ENCODE results near the gene KRTCAP3. TPM values are rescaled to one million over a fixed set of nuclear protein-coding genes. Genes with fewer than 3 reads are reported as not detected.

KRTCAP3 gene
- total RNA-seq = not detected in 2 replicates

GRCh38 chr2:27441958-27442919 is at the start of gene KRTCAP3:
Gene KRTCAP3, plus strand, starts transcription at chr2:27442381. Its CDS starts 32 bp downstream, at chr2:27442413.

GRCh38 chr2:27409321-27410073 is 32.7 kb upstream of the KRTCAP3 start, which contains the start of gene PPM1G:
Gene PPM1G, minus strand, starts transcription at chr2:27409591. Its CDS starts 169 bp downstream, at chr2:27409422.

GRCh38 chr2:27428213-27428977 is 13.8 kb upstream of the KRTCAP3 start, which contains the start of gene NRBP1:
Gene NRBP1, plus strand, starts transcription at chr2:27428631. Its CDS starts 4,643 bp downstream, at chr2:27433274.

GRCh38 chr2:27489498-27490397 is 47.6 kb downstream of the KRTCAP3 start, which contains the start of gene IFT172:
Gene IFT172, minus strand, starts transcription at chr2:27489743. Its CDS starts 90 bp downstream, at chr2:27489653.

Other genes starting within 250 kb of the KRTCAP3 start
- gene ATRAID, start 230.3 kb upstream of the KRTCAP3 start, total RNA-seq = 131 and 156 TPM in 2 replicates
- 34.3 and 65.7 TPM in 2 replicates for gene SLC5A6, start 230.1 kb upstream of the KRTCAP3 start, total RNA-seq
- 47.2 and 60.4 TPM in 2 replicates for gene CAD, start 225.0 kb upstream of the KRTCAP3 start, total RNA-seq
- 2.7 and 3.4 TPM in 2 replicates for gene SLC30A3, start 179.3 kb upstream of the KRTCAP3 start, total RNA-seq
- not detected in 2 replicates for gene DNAJC5G, start 166.9 kb upstream of the KRTCAP3 start, total RNA-seq
- 0.49 TPM in 1 of 2 replicates, not detected in the other for gene TRIM54, start 160.0 kb upstream of the KRTCAP3 start, total RNA-seq
- gene UCN, start 133.9 kb upstream of the KRTCAP3 start, total RNA-seq = not detected in 2 replicates
- 109 and 120 TPM in 2 replicates for gene MPV17, start 119.3 kb upstream of the KRTCAP3 start, total RNA-seq
- 37.4 and 41.5 TPM in 2 replicates for gene GTF3C2, start 85.6 kb upstream of the KRTCAP3 start, total RNA-seq
- gene EIF2B4, start 72.0 kb upstream of the KRTCAP3 start, total RNA-seq = 37.8 and 41.3 TPM in 2 replicates
- gene SNX17, start 71.8 kb upstream of the KRTCAP3 start, total RNA-seq = 128 and 138 TPM in 2 replicates
- gene ZNF513, start 61.6 kb upstream of the KRTCAP3 start, total RNA-seq = 6.8 and 8.6 TPM in 2 replicates
- gene PPM1G, start 32.8 kb upstream of the KRTCAP3 start, total RNA-seq = 121 and 134 TPM in 2 replicates
- gene NRBP1, start 13.8 kb upstream of the KRTCAP3 start, total RNA-seq = 105 and 115 TPM in 2 replicates
- gene IFT172, start 47.4 kb downstream of the KRTCAP3 start, total RNA-seq = 17.4 and 17.9 TPM in 2 replicates
- gene FNDC4, start 52.8 kb downstream of the KRTCAP3 start, total RNA-seq = 15.9 and 20.3 TPM in 2 replicates
- gene GCKR, start 54.5 kb downstream of the KRTCAP3 start, total RNA-seq = 0.34 and 3.7 TPM in 2 replicates
- 23.4 and 29.4 TPM in 2 replicates for gene ZNF512, start 140.7 kb downstream of the KRTCAP3 start, total RNA-seq
- gene CCDC121, start 186.6 kb downstream of the KRTCAP3 start, total RNA-seq = 0.87 and 1.8 TPM in 2 replicates
- gene GPN1, start 186.7 kb downstream of the KRTCAP3 start, total RNA-seq = 37.6 and 42.6 TPM in 2 replicates
- 16.2 and 19.6 TPM in 2 replicates for gene SUPT7L, start 221.2 kb downstream of the KRTCAP3 start, total RNA-seq
- gene SLC4A1AP, start 221.5 kb downstream of the KRTCAP3 start, total RNA-seq = 28.3 and 29.7 TPM in 2 replicates

Measured in mammary microvascular endothelial cell (primary cell).